Left kidney (tissue), 2 donors: ENCODE data around the gene PRC1. TPM values are rescaled to one million over a fixed set of nuclear protein-coding genes. Genes with fewer than 3 reads are reported as not detected.
"Not testable (repeated sequence)": the region's sequence is repeated elsewhere in the genome, so short reads cannot be mapped to it uniquely, and the experiment has no call there.

Source experiments
- DNase-seq: peaks from one replicate; pipeline ENCODE4 v3.0.0-alpha.2; 2013
- polyA plus RNA-seq: library from polyadenylated mRNA; unstranded; fragments of 120-200 nt; gene quantifications from one replicate; pipeline ENCODE4 v1.2.1, GENCODE V29; 2013; ENCODE audit not compliant: insufficient read length

Gene PRC1
- polyA plus RNA-seq, 1 donor: 105 TPM

DNA sequence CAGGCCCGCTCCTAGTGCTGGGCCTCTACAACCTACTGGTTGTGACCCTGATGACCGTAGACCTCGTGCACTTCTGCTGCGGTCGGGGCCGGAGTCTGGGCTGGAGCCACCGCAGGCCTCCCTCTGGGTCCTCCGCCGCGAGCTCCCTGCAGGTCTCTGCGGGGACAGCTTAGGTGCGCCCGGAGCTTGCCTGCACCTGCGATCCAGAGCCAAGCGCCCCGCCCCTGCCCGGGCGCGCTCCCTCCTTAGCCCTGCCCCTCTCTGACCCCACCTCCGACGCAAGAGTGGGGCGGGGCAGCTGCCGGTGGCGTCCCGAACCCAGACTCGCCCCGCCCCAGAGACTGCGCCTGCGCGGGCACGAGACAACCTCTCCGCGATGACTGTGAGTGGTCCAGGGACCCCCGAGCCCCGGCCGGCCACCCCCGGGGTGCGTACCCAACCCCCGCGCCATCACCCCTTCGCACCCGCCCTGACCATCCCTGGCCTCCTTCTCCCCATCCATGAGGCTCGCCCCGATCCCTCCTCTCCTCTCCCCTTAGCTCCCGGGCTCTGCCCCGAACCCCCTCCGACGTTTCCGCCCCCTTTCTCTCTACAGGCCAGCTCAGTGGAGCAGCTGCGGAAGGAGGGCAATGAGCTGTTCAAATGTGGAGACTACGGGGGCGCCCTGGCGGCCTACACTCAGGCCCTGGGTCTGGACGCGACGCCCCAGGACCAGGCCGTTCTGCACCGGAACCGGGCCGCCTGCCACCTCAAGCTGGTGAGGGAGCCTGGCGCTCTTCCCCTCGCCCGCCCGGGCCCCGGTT, 59.2 kb downstream of the PRC1 start, which contains the start of gene UNC45A:
Gene UNC45A, plus strand, starts transcription at position 337 of the 803 bp plus-strand sequence. Its CDS starts 40 bp downstream, at position 377.
- peak; percentile 90 for DNase-seq

DNA sequence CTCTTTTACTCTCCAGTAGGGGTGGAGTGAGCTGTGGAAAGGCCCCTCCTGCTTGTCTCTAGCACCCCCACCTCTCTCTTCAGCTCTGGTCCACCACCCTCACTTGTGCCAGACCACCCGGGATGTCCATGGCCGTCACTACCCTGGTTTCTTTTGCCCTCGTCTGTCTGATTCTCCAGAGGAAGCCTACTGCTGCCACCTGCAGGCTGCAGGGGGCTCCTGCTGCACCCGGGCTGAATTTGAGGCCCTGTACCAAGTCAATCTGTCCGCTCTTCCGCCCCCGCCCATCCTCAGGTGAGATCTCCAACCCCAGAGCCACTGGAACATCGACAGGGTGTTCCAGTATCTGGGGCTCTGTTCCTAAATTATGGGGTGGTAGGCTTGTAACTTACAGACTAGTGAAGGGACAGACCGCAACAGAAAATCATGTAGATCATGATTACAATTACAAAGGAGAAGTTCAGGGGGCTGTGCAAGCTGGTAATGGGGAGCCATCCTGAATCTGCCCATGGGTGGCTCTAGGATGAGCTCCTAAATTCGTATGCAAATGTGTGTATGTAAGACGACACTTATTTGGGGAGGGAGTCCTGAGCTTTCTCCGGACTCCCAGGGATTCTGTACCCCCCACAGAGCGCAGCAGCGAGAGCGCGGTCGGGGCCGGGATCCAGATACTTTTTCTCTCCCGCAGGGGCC, 59.9 kb downstream of the PRC1 start:
- peak; percentile 87 for DNase-seq

DNA sequence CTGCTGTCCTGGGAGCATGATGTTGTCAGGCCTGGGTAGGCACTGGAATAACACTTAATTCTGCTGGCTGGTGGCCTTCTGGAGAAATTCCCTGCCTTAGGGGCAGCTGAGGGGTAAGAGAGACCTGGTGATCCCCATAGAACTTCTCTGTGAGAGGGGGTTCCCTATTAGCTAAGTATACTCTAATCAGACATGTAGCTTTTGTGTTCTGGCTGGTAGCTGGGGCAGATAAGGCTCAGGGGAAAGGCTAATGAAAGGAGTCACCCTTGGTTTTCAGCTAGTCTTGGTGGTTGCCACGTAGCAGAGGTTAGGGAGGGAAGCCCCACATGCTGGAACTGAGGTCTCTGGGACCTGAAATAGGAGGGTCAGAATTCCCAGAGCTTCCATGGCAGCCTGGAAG, 61.0 kb downstream of the PRC1 start:
- DNase-seq: no peak

DNA sequence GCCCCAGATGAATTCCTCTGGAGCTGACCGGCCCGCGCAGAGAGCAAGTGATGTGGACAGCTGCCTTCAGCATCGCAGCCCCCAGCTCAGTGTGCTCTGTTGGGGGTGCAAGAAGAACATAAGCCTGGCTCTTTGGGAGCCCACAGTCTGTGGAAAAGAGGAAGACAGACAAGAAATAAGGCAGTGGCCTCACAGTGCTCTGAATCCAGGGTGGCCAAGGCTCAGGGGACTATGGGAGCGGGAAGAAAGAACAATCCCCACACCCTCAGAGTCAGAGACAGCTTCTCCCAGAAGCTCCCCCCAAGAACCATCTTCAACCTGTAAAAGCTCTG, 61.7 kb downstream of the PRC1 start:
- no peak for DNase-seq

DNA sequence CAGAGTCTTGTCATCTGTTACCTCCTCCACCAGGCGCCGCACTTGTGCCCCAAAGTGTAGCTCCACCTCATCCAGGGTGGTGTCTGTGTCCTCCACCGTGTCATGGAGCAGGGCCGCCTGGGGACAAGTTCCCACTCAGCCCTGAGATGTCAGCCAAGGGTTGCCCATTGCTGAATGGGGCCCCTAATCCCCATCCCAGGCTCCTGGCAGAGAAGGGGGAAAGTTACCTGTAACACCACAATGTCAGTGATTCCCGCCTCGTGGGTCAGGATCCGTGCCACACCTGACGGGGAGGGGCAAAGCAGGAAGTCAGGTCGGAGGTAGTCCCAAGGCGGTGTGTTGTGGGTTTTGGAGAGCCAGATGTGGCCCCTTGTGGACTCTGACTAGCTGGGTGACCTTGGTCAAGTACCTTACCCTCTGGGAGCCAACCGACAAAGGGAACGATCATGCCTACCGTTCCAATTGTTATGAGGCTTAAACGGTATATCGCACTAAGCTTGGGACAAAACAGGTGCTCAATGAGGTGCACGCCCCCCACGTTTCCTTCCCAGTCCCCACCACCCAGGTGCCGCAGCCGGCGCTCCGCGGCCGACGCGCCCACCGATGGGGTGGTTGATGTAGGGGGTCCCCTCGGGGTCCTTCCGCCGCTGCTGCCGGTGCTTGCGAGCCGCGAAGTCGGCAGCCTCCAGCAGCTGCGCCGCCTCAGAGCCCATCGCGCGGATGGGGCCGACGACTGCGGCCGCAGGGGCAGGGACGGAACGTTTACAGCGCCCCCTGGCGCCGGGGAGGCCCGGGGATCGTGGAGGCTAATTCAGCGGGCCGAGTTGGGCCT, 62.3 kb downstream of the PRC1 start, which contains the start of gene HDDC3:
Gene HDDC3, minus strand, starts transcription at position 722 of the 832 bp plus-strand sequence. Its CDS starts 9 bp downstream, at position 713.
- DNase-seq: peak; percentile 85

DNA sequence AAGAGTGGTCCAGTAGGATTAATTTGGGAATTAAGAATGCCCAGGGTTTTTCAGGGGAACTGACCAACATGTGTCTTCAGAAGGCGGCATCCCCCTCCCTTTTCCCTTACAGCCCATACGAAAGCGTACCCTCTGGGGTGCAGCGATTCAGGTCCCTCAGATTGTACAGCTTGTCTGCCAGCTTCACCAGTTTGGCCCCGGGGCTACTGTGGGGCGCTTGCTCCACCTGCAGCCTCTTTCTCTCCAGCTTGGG, 62.8 kb downstream of the PRC1 start:
- DNase-seq: no peak

DNA sequence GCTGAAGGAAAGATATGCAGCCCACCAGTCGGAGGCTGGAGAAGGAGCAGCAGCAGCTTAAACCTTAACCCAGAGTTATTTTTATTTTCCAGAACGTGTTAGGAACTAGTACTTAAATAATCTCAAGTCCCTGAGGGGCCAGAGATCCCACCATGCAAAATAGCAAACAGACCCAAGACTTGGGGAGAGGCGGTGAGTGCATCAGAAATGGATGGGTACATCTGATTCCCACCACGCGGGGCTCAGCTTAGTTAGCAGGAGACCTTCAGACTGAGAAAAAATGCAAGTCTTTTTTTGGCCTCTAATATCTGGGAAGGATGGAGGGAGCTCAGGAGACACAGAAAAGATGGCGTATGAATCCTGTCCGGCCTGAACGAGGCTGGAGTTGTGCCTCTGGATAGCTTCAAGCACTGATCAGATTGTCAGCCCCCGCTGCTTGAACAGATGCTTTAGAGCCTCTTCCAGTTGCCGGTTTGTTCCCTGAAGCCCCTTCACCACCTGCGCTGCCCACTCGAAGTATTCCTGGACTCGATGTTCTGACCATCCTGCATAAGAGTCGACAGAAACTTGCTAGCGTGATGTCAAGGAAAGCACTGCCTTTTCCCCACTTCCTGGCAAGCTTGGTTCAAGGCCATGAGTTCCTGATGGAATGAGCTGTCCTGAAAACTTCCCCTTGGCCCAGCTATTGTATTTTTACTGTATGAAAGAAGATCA, 63.3 kb downstream of the PRC1 start:
- no peak for DNase-seq

DNA sequence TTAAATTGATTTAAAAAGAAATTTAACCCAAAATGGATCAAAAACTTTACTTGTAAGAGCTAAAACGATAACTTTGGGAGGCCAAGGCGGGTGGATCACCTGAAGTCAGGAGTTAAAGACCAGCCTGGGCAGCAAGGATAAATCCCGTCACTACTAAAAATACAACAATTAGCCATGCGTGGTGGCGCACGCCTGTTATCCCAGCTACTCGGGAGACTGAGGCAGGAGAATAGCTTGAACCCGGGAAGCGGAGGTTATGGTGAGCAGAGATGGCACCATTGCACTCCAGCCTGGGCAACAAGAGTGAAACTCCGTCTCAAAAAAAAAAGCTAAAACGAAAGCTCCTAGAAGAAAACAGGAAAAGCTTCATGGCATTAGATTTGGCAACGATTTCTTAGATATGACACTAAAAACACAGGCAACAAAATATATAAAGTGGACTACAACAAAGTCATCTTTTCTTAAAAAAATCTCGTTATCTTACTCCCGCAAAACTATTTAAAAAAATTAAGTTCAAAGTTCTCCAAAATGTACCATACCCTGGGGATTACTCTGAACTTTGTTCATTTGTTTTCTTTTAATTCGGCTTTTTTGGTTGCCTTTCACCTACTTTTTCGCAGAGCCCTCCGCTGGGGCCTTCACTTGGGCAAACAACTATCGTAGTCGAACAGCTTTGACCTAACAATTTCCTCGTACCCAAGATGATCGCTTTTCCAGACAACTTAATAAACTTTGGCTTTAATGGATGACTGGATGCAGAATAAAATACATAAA, 64.9 kb downstream of the PRC1 start:
- no peak for DNase-seq

DNA sequence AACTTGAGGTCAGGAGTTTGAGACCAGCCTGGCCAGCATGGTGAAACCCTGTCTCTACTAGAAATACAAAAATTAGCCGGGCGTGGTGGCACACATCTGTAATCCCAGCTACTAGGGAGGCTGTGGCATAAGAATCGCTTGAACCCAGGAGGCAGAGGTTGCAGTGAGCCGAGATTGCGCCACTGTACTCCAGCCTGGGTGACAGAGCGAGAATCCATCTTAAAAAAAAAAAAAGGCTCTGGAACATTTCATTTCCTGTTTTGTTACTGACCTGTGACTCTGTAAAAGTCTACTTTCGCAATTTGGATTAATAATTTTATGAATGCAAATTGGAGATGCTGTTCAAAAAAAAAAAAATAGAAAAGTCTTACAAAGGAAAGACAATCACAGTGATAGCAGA, 66.2 kb downstream of the PRC1 start:
- not testable (repeated sequence) for DNase-seq

DNA sequence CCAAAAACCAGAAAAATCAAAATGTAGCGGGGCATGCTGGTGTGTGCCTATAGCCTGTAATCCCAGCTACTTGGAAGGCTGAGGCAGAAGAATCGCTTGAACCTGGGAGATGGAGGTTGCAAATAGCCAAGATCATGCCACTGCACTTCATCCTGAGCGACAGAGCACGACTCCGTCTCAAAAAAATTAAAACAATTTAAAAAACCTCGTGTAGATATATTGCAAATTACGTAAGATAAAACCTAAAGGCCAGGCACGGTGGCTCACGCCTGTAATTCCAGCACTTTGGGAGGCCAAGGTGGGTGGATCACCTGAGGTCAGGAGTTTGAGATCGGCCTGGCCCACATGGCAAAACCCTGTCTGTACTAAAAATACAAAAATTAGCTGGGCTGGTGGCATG, 67.6 kb downstream of the PRC1 start:
- not testable (repeated sequence) for DNase-seq

DNA sequence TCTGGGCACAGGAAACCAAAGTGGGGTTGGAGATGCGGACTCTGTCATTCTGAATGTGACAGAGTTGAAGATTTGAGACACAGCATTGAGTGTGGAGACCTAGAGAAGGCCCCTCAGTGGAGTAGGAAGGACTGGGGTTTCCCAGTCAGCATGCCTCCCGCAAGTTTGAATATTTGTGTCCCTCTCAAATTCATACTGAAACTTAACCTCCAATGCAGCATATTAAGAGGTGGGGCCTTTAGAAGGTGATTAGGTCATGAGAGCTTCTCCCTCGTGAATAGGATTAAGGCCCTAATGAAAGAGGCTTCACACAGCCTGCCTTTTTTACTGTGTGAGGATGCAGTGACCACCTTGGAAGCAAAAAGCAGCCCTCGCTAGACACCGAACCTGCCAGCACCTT, 70.0 kb downstream of the PRC1 start:
- DNase-seq: no peak

DNA sequence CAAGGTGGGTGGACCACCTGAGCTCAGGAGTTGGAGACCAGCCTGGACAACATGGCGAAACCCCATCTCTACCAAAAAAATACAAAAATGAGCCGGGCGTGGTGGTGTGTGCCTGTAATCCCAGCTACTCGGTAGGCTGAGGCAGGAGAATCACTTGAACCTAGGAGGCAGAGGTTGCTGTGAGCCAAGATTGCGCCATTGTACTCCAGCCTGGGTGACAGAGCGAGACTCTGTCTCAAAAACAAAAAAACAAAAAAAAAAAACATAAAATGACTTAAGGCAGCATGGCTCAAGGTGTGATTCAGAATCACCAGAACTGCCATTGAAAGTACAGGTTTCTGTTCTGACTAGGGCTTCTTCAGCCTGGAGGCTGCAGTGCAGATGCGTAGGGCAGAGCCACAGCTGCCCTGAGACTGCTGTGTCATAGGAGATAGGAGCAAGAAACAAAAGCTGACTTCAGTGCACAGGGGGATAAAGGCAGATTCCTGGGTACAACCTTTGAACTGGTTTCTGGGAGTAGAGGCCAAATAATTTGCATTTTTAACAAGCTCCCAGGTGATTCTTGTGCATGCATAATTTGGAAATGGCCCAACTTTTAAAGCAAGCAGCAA, 71.5 kb downstream of the PRC1 start:
- not testable (repeated sequence) for DNase-seq

DNA sequence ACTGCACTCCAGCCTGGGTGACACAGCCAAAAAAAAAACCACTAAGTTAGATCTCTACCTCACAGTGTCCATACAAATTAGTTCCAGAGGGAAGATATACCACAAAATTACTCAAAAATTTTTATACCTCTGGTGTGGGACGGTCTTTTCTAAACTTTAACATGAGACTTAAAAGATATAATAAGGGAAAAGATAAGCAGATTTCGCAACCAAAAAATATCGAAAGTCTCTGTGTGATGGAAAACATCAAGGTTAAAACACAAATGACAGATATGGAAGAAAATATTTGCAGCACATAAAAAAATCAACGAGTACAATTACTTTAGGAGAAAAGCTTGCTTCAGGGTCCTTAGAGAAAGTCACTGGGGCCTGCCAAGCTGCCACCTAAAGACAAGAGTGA, 72.4 kb downstream of the PRC1 start:
- DNase-seq: no peak

DNA sequence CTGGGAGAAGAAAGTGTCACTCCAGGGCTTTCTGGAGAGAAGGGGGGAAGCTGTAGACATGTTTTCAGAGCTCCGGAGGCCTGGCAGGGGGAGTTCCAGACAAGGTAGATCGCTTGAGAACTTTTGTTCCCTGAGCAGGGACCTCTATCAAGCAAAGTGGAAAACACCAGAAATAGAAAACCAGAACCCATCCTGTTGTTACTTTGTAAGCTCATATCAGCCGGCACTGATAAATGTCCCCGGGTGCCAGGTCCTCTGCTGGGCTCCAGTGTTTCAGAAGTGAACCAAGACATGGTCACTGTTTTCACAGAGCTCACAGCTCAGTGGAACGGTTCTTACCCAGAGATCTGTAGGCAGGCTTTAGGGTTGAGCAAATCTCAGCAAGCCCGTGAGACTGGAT, 75.5 kb downstream of the PRC1 start:
- DNase-seq: no peak

DNA sequence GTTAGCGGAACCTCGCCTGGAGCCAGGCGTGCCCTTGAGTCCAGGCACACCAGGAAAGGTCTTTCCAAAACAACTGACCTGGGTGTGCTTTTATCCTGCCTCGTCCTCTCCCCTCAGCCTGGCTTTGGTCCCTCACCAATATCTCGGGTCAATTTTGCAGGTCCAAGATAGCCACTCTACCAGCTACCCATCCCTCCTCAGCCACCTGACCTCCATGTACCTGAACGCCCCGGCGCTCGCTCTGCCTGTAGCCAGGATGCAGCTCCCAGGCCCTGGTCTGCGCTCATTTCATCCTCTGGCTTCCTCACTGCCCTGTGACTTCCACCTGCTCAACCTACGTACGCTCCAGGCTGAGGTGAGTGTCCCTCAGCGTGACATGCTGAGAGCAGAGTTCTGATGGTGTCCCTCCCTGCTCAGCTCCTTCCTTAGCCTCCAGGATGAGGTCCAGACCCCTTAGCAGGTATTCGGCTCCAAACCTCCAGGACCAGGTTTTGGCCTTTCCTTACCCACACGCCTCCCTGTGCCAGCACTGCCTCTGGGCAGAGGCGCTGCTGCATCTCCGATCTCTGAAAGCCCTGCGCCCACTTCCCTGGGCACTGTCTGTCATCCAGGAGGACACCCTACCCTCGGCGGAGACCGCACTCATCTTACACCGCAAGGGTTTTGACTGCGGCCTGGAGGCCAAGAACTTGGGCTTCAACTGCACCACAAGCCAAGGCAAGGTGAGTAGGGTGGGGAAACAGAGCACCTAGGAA, 76.1 kb downstream of the PRC1 start:
- DNase-seq: no peak

DNA sequence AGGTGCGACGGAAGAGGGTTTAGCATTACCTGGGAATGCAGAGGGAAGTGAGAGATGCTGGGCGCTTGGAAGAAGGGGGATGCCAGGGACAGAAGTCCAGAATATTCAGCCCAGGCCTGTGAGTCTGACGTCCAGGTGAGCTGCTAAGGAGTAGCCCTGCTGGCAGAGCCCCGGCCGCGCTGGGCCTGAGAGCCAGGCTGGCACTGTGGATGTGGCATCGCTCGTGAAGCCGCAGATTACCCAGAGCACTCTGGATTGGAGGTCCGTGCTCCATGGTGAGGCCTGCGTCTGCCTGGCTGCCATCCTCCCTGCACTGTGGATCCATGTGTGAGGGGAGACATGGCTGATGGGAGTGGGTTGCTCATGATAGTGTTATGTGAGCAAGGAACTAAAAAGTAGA, 76.8 kb downstream of the PRC1 start:
- DNase-seq: no peak

DNA sequence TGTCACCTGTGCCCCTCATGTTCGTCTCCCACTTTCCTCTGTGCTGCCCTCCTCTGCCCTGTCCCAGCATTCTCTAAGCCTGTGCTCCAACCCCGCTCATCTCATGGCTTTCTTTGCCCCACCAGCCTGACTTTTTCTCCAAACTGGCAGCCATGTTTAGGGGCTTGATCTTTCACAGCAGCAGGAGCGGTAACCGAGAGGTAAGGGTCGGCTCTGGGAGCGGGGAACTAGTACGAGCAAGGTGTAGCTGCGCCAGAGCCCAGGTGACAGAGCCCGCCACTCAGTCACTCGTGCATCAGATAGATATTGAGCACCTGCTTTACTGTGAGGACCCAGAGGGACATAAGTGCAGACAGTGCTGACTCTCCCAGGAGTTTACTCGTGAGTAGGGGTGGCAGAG, 77.9 kb downstream of the PRC1 start:
- no peak for DNase-seq
